Esophagus muscularis mucosa (tissue), 4 donors: ENCODE data around the gene KCMF1. TPM values are rescaled to one million over a fixed set of nuclear protein-coding genes. Genes with fewer than 3 reads are reported as not detected.
"Not testable (repeated sequence)": the region's sequence is repeated elsewhere in the genome, so short reads cannot be mapped to it uniquely, and the experiment has no call there.

ENCODE experiments used
- DNase-seq: peaks from one replicate; pipeline ENCODE4 v3.0.0-alpha.2; 2017; ENCODE audit errors: extremely low spot score
- H3K27ac ChIP-seq, 4 donors: fragments of 200-600 bp; sonication (generic); replicated peaks in 1 of 4; 1 replicate in 3 of 4; 2 replicates in 1 of 4; pipeline ENCODE4 v1.5.1; 2016 to 2019; ENCODE audit warnings: mild to moderate bottlenecking in 1 of 4
- H3K27me3 ChIP-seq, 4 donors: fragments of 200-600 bp; sonication (generic); one replicate each; pipeline versions ENCODE4 v1.5.1 to v1.6.0; 2016 to 2019
- H3K36me3 ChIP-seq, 4 donors: fragments of 200-600 bp; sonication (generic); one replicate each; pipeline ENCODE4 v1.5.1; 2016 to 2019
- H3K4me1 ChIP-seq, 4 donors: fragments of 200-600 bp; sonication (generic); one replicate each; pipeline ENCODE4 v1.5.1; 2016 to 2019
- H3K4me3 ChIP-seq, 4 donors: fragments of 200-600 bp; sonication (generic); 1 replicate in 2 of 4; 2 replicates in 2 of 4; pipeline ENCODE4 v1.5.1; 2016 to 2019; ENCODE audit warnings: mild to moderate bottlenecking in 4 of 4, moderate library complexity in 1 of 4
- H3K9me3 ChIP-seq, 4 donors: fragments of 200-600 bp; sonication (generic); 1 replicate in 3 of 4; 2 replicates in 1 of 4; pipeline ENCODE4 v1.5.1; 2016 to 2019
- CTCF ChIP-seq, 3 experiments: fragments of 200-600 bp in 2 of 3; fragments of 450-650 bp in 1 of 3; sonication (generic) in 2 of 3; IDR thresholded peaks; one replicate each; pipeline ENCODE4 v1.5.1; 2017 to 2019; ENCODE audit warnings: antibody characterized with exemption in 3 of 3, mild to moderate bottlenecking in 2 of 3, moderate library complexity in 1 of 3
- EP300 ChIP-seq: sonication (generic); formaldehyde crosslinking; IDR thresholded peaks from one replicate; pipeline ENCODE4 v1.6.1; 2017; ENCODE audit warnings: antibody characterized with exemption
- POLR2A ChIP-seq: fragments of 450-650 bp; IDR thresholded peaks from one replicate; pipeline ENCODE4 v1.6.1; 2017; ENCODE audit warnings: antibody characterized with exemption, moderate library complexity, mild to moderate bottlenecking, low read depth
- POLR2AphosphoS5 ChIP-seq, 2 donors: sonication (generic); formaldehyde crosslinking; IDR thresholded peaks; one replicate each; pipeline ENCODE4 v1.6.1; 2017; ENCODE audit warnings: antibody characterized with exemption in 2 of 2
- WGBS: methylation state at CpG from one replicate; pipeline ENCODE4 v1.1.5; 2018; 5-methylcytosine and 5-hydroxymethylcytosine counted together
- intact Hi-C: fragments of 100-400 bp; cut with DNase I; formaldehyde crosslinking; loops from one replicate; pipeline ENCODE4 v1.15.1; 2023
- total RNA-seq, 4 donors: library from RNA; depleted of rRNA; stranded (reverse); fragments of >200 nt; gene quantifications; one replicate each; pipeline versions ENCODE4 v1.1.0 to v1.2.1, GENCODE V29; 2016

Gene KCMF1
- total RNA-seq, 4 donors from 2014 or later: 48.0 to 73.1 (median 65.4) TPM

GRCh38 chr2:84942964-84943421, 28.0 kb upstream of the KCMF1 start:
- Histone ChIP-seq H3K4me3 (no peak overlapping the region), H3K9me3 (no peaks in the 10 kb centered on the region), H3K4me1 (no peaks in the 10 kb centered on the region), H3K36me3 (no peaks in the 10 kb centered on the region), H3K27me3 (no peaks in the 10 kb centered on the region), H3K27ac (no peak overlapping the region)
- WGBS: 88% methylated on average over 4 of the region's 4 CpGs
- intact Hi-C loops: no loop called here
- DNase-seq: no peak
- TF ChIP-seq CTCF (IDR thresholded peaks at IDR 0.05) (no peak), POLR2A (no peak), POLR2AphosphoS5 (IDR thresholded peaks at IDR 0.05) (no peak), EP300 (no peak)

- WGBS: 97% methylated on average over 7 of the region's 7 CpGs
- TF ChIP-seq POLR2AphosphoS5 (IDR thresholded peaks at IDR 0.05): no peak
- no peak for TF ChIP-seq POLR2A
- TF ChIP-seq EP300: no peak
- TF ChIP-seq CTCF (IDR thresholded peaks at IDR 0.05): no peak
- no peaks in the 10 kb centered on the region for H3K36me3 ChIP-seq
- no peak overlapping the region for H3K27ac ChIP-seq
- no peaks in the 10 kb centered on the region for H3K9me3 ChIP-seq
- no peaks in the 10 kb centered on the region for H3K27me3 ChIP-seq
- no peak overlapping the region for H3K4me3 ChIP-seq
- no peaks in the 10 kb centered on the region for H3K4me1 ChIP-seq
- no peak for DNase-seq
- intact Hi-C loops: no loop called here
These were observed 26.6 kb upstream of the KCMF1 start for GRCh38 chr2:84944295-84944909.

- H3K9me3 ChIP-seq, H3K27me3 ChIP-seq, H3K4me3 ChIP-seq, H3K4me1 ChIP-seq, DNase-seq, intact Hi-C loops, H3K36me3 ChIP-seq, H3K27ac ChIP-seq: not testable (repeated sequence)
- 75% methylated on average over 3 of the region's 3 CpGs for whole genome bisulfite sequencing
These were observed 25.1 kb upstream of the KCMF1 start for GRCh38 chr2:84945838-84946203.

GRCh38 chr2:84946204-84947009, 24.6 kb upstream of the KCMF1 start:
- H3K4me3 ChIP-seq: no peak overlapping the region
- no peaks in the 10 kb centered on the region for H3K9me3 ChIP-seq
- TF ChIP-seq CTCF (IDR thresholded peaks at IDR 0.05) (no peak), POLR2AphosphoS5 (IDR thresholded peaks at IDR 0.05) (no peak), EP300 (no peak), POLR2A (no peak)
- no peak for DNase-seq
- H3K27me3 ChIP-seq: no peaks in the 10 kb centered on the region
- no peaks in the 10 kb centered on the region for H3K36me3 ChIP-seq
- H3K4me1 ChIP-seq: no peaks in the 10 kb centered on the region
- 71% methylated on average over 12 of the region's 12 CpGs for WGBS
- no peak overlapping the region for H3K27ac ChIP-seq
- intact Hi-C loops: no loop called here

- Histone ChIP-seq H3K27ac (no peak overlapping the region), H3K27me3 (no peaks in the 10 kb centered on the region), H3K4me1 (no peaks in the 10 kb centered on the region), H3K9me3 (no peaks in the 10 kb centered on the region), H3K4me3 (no peak overlapping the region), H3K36me3 (no peaks in the 10 kb centered on the region)
- 86% methylated on average over 10 of the region's 10 CpGs for WGBS
- DNase-seq: no peak
- intact Hi-C loops: no loop called here
- TF ChIP-seq CTCF (IDR thresholded peaks at IDR 0.05) (no peak), EP300 (no peak), POLR2A (no peak), POLR2AphosphoS5 (IDR thresholded peaks at IDR 0.05) (no peak)
These were observed 23.9 kb upstream of the KCMF1 start for GRCh38 chr2:84947010-84947593.
